ENCODE measurements around the gene ZBTB38.

Gene ZBTB38, protein sequence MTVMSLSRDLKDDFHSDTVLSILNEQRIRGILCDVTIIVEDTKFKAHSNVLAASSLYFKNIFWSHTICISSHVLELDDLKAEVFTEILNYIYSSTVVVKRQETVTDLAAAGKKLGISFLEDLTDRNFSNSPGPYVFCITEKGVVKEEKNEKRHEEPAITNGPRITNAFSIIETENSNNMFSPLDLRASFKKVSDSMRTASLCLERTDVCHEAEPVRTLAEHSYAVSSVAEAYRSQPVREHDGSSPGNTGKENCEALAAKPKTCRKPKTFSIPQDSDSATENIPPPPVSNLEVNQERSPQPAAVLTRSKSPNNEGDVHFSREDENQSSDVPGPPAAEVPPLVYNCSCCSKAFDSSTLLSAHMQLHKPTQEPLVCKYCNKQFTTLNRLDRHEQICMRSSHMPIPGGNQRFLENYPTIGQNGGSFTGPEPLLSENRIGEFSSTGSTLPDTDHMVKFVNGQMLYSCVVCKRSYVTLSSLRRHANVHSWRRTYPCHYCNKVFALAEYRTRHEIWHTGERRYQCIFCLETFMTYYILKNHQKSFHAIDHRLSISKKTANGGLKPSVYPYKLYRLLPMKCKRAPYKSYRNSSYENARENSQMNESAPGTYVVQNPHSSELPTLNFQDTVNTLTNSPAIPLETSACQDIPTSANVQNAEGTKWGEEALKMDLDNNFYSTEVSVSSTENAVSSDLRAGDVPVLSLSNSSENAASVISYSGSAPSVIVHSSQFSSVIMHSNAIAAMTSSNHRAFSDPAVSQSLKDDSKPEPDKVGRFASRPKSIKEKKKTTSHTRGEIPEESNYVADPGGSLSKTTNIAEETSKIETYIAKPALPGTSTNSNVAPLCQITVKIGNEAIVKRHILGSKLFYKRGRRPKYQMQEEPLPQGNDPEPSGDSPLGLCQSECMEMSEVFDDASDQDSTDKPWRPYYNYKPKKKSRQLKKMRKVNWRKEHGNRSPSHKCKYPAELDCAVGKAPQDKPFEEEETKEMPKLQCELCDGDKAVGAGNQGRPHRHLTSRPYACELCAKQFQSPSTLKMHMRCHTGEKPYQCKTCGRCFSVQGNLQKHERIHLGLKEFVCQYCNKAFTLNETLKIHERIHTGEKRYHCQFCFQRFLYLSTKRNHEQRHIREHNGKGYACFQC (N-terminal part only)

DNA sequence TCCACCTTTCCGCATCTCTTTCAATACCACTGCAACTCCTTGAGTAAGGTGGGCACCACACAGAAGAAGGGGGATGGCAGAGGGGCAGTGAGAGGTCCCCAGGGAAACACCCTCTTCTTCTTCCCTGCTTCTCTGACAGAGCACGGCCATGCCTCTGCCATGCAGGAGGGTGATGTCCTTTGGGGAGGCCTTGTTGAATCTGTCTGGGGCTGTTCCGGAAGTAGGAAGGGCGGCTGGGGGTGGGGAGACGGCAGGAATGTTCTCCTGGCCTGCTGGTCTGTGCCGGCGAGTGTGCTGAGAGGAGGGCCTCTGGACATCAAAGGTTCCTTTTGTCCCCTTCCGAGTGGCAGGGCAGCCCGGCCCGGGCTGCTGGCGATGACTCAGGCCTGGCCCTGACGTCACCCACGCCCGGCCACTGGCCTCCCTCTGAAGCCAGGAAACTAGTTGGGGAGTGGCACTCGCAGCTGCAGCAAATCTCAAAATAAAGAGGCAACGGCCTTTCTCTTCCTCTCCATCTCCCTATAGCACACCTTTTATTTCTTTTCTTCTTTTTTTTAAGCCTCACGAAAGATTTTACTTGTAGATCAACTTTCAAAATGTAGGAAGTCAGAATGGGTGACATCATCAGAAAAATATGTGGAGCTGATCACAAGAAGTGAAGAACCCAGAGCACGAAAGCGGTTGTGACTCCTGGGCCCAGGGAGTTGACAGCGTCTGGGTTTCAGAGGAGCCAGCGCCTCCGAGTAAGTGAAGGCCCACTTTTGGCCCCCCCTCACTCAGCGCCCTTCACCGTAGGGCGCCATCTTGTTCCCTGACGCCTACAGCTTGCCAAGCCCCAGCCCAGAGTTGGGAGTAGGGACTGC, at the start of gene ZBTB38:
TSS of gene ZBTB38 (plus strand) at position 443 of the 863 bp plus-strand sequence. CDS start 73,885 bp downstream, outside the sequence.
- DNase-seq (ENCODE audit: low spot score), result no peak

DNA sequence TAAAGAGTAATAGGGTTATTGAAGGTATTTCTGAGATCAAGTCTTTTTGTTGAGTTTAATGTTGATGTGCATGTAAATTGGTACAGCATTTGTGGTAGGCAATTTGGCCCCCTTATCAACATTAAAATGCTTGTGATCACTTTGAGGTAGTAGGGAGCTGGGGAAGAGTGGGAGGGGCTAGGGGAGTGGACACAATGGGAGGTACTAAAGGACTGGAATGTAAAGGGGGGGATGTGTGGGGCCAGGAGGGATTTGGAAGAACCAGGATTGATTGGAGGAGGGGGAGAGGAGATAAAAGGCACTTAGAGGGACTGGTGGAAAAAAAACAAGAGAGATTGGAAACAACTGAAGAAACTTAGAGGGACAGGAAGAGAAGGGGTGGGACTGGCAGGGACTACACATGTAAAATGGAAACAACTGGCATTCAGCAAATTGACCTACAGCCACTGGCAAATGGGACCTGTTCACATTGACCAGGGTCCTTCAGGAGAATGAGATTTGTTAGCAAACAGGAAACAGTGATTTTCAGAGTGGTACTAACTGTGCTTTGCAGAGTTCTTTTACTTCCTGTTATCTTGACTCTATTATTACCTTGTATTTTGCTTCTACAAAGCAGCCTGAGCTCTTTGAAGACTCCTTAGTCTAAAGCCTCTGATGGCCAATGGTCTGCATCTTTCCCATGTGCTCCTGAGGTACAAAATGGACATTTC, 47.8 kb upstream of the ZBTB38 start:
- no peak for DNase-seq (ENCODE audit: low spot score)

DNA sequence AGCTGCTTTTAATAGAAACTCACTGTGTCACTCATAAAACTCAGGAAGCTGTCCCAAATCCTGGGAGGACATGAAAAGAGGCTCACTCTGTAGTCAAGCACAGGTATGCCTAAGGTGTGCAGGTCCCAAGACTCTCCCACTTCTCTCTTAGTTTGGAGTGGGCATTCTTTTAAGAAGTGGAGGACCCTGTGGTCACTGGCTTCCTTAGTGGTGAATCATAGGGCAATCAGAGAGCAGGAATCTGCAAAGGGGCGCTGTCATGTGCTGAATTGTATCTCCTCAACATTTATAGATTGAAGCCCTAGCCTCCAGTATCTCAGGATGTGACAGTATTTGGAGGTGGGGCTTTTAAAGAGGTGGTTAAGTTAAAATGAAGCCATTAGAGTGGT, 47.2 kb upstream of the ZBTB38 start:
- DNase-seq (ENCODE audit: low spot score), result no peak

DNA sequence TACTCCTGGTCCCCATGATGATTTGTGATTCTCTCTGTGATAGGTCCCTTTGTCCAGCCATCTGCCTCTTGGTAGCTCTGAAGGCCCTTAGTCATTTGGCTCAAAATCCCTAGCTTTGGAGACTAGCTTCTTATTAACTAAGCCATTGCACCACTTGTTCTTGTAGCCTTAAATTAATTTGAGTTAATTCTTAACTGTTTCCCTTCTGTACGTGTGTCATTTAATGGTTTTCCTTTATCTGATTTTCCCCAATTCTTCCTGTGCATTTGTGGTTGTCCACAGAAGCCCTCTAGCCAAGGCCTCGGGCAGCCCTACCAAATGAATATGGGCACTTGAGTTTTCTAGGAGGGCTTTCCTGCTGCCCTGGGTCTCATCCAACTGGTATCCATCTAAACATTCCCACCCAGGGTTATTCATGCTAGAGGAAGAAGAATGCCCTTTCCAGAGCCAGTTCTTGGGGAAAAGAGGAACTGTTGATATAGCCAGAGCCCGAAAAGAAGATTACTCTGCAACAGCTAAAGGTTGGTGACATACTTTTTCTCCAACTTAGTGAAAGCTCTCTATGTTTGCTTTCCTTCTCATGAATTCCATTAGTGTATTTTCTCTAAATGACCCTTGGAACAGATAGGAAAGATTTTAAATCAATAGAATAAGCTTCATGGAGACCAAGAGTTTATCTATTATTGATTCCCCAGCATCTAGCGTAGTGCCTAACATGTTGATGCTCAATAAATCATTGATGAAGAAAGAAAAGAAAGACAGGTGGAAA, 44.2 kb upstream of the ZBTB38 start:
- no peak for DNase-seq (ENCODE audit: low spot score)

DNA sequence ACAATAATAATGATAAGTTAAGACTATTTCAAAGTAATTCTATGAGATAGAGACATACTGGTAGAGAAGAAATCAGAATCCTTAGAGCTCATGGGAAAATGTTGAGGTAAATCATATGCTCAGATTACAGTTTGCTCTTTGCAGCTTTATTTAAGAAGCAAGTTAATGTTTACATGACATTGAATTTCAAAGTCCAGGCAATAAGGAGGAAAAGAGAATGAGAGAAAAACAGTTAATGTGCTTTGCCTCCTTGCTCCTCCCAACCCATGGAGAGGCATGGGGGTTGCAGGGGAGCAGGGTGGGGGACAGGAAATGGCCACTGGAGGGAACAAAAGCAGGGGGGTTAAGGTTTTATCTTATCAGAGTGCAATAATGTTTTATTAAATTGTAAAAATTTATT, 42.2 kb upstream of the ZBTB38 start:
- no peak for DNase-seq (ENCODE audit: low spot score)

DNA sequence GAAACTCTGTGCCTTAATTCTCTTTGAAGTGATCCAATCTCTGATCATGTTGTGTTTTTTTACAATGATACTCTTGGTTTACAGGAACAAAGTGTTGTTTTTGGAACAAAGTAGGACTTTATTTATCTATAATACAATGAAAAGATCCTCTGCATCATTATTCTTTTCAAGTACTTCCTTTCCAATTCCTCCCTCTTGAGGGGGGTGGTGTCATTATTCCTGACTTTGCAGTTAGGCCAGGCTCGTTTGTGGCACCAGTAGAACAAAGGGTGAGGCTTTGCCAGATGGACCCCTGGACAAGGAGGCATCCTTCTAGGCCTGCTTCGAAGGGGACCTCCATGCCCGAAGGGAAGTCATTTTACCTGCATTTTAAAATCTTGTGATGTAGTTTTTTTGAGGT, 41.7 kb upstream of the ZBTB38 start:
- DNase-seq (ENCODE audit: low spot score), result no peak

DNA sequence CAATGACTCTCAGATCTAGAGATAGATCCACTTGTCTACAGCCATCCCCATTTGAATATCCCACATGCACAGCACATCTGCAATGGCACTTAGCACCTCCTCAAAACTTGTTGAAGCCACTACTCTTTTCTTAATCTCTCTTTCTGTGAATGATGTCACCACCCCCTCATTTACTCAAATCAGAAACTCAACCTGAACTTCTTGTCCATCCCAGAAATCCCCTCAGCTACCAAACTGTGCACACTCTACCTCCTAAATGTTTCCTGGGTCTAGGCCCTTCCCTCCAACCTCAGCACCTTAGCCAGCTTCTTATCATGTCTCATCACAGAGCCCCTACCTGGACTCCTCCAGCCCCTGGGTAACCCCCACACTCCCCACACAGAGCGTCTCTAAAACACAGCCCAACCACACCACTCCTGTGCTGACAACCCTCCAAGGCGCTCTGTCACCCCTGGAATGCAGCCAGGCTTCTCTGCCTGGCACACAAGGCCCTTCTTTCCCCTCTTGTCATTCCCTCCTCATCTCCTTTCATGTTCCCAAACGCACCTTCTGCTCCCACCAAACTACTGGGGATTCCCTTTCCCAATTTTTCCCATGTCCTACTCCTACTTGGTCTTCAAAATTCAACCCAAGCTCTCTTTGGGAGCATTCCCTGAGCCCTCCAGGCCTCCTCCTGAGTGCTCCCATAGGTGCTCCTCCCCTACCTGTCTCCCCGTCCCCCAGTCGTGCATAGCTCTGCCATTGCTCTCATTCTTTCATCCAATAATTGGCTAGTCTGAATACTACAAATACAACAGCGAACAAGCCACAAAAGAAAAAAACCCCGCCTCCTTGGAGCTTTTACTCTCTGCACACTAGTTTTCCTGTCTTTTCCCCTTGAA, 39.8 kb upstream of the ZBTB38 start:
- DNase-seq (ENCODE audit: low spot score), result no peak

DNA sequence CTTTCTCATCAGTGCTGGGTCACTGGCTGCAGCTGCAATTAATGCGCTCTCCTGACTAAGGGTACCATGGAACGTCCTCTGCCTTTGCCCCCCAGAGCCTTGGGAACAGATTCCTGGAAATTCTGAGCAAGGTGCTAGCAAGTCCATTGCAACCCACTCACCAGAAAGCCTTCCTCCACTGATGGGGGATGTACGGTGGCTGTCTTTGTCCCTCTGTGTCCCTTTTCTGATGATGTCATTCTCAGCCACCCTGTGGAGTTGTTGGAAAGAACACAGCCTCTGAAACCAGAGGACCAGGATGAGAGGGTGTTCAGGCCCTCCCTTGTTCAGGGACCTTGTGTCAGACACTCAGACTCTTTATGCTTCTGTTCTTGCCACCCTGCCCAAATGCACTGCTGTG, 38.1 kb upstream of the ZBTB38 start:
- DNase-seq (ENCODE audit: low spot score), result no peak

DNA sequence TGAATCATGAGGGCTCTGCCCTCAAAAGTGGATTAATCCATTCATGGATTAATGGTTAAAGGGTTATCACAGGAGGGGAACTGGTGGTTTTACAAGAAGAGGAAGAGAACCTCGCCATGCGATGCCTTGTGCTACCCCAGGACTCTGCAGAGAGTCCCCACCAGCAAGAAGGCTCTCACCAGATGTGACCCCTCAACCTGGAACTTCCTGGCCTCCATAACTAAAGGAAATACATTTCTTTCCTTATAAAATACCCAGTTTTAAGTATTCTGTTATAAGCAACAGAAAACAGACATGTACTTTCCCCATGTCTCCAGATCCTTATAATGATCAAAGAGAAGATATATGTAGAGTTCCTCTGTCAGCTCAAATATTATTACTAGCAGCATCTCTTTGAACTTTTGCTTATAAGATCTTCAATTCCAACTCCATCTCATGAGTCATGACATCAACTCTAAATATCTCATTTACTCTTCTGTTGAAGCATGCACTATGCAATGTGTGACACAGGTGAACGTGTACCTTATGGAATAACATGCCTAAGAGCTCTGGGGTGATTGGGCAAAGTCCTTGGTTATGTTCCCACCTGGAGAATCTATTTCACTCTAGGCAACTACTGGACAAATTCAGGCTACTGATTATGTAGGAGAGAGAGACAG, 37.5 kb upstream of the ZBTB38 start:
- no peak for DNase-seq (ENCODE audit: low spot score)

DNA sequence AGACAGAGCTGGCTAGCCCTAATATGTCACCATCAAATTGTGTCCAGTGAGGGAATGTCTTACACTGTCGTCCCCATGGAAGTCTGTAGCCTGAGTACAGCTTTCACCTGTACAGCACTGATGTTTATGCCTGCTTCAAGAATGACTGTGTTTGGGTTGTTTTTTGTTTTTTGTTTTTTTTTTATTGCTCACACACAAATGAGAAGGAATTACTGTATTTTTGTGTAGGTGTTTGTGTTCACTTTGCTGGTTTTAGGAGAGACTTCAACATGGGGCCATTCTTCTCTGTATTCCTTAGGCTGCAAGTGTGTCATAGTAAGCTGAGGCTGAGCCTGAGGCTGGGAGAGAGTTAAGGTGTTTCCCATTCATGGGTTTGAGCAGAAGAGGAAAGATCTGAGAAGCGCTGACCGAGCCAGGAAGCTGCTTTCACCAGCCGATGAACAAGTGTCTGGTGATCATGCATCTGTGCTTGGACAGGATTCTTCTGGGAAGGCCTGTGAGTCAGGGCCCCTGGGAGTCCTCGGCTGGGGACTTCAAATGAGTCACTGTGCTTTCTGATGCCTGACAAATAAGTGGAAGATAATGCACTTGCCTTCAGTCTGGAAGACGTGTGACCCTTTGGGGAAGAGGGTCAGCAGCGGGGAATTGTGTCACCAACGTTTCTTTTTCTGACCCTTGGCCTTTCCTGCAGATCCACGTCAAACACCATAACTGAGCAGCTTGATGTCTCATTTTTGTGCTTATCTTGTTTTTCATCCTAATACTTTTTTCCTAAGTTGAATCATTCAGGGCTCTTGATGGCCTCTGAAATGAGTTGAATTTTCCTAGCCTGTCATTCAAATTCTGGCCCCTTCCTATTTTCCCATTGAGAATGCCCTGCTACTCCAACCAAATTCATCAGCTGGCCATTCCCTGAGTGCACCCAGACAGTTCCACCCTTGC, 36.7 kb upstream of the ZBTB38 start:
- DNase-seq (ENCODE audit: low spot score), result no peak

DNA sequence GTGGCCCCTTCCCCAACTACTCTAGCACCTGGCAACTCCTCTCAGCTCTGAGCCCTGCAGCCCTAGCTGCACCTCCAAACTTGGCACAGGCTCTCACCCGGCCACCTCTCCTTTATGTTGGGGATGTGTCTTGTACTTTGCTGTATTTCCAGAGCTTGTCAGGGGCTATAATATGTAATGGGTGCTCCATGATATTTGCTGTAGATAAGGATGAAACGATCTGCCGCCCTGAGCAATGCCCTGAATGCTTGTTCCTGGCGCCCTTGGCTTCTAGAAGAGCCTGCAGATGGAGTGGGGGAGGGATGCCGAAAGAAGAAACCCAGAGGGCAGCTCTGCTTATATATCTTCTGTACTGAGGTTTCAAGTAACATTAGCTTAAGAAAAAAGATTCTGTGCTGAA, 35.9 kb upstream of the ZBTB38 start:
- no peak for DNase-seq (ENCODE audit: low spot score)

DNA sequence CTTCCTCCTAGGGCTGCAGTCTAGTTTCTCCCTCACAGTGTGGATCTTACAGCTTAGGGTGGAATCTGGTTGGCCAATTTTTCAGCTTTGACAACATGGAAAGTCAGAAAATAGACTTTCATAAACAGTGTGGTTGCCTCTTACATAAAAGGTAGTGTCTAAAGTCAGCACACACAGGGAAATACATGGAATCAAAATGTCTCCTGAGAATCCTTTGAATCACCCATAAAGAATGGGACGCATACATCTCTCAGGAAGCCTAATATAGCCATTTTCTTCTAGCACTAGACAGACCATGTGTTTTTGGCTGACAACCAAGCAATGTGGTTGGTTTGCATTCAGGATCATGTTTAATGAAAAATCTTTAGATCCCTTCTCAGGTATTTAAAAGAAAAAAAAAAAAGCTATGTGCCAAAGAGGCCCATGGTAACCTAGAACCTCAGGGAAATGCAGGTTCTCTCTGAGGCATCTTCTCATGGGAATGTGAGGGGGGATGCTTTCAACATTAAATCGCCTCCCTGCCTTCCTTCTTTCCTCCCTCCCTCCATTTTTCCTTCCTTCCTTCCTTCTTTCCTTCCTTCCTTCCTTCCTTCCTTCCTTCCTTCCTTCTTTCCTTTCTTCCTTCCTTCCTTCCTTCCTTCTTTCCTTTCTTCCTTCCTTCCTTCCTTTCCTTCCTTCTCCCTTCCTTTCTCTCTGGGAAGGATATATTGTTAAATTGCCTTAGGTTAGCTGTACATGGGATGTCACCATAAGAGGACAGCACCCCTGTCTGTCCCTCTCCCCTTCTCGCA, 34.3 kb upstream of the ZBTB38 start:
- no peak for DNase-seq (ENCODE audit: low spot score)

DNA sequence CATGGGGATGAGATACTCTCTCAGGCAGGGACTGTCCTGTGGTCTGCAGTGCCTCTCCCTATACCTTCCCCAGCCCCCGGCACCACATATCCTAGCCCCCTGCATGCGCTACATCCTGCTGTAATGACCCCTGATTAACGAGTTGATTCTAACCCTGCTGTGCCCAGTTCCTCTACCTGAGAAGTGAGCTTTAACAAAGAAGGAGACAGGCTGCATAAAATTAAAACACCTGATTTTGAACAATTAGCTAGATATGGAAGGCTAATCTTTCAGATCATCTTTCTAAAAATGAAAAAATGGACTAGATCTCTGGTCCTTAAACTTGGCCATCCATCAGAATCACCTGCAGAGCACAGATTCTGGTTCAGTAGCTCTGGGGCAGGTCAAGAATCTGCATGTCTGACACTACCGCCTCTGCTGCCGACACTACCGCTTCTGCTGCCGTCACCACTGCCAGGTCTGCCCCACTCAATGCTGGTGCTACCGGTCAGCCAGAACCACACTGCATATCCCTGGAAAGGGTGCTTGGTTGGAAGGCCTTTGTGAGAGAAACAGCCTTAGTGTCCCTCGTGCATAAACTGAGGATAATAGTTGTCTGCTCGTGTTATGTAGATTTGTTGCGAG, 33.6 kb upstream of the ZBTB38 start:
- no peak for DNase-seq (ENCODE audit: low spot score)

DNA sequence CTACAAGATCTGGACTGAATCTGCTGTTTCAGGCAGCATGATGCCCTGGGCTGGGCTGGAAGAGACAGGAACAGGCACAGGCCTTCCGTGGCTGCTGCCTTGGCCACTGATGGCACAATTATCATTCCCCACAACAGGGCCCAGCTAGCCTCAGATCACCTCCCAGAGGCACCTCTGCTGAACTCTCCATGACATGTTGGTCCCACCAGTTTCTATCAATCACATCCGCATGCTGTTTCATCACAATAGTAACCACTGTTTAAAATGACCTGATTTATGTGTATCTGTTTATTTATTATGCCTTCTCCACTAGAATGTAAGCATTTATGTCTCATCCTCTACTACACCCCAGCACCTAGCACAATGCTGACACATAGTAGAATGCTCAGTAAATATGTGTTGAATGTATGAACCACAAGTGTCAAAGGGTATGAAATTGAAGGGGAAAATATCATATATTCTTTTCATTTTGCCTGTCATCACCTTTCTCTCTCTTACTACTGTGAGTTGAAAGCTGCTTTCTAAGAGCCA, 32.7 kb upstream of the ZBTB38 start:
- no peak for DNase-seq (ENCODE audit: low spot score)

DNA sequence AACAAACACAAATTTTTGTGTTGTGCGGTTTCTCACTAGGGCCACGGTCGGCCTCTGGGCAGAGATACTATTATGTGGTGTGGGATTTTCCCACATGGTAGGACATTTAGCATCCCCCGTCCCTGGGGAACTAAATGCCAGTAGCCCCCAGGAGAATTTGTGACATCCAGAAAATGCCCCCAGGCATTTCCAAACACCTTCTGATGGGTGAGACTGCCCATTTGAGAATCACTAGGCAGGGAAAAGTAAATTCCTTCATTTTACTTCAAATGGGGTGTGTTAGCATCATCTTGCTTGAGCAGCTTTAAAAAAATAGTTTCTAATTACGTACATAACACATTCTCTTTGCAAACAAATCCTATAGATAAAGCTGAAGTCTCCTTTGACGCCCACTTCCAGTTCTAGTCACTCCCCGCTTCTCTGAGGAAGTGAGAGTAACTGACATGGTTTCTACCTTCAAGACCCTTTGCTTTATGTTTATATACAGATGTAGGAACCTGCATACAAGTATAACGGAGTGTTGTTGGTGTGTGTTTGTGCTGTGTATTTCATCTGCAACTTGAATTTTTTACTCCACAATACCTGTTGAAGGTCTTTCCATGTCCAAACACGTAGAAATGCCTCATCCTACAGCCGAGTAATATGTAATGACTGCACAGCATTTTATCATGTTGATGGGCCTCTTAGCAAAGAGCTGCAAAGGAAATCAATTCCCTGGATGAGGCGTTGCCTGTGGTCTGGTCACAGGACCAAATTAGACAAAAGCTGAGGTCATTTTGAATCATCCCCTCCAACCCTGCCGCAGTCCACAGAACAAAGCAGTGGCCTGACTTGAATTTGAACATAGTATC, 31.4 kb upstream of the ZBTB38 start:
- DNase-seq (ENCODE audit: low spot score), result no peak

All from CD4-positive, alpha-beta T cell treated with Interleukin-15 for 4 hours (primary cell).